GM15510 (cell line): ENCODE results near the gene SLC6A8.

Experiments
- POLR2A ChIP-seq: IDR thresholded peaks from 3 replicates; pipeline ENCODE4 v1.6.1; 2011; ENCODE audit warnings: borderline replicate concordance; ENCODE audit not compliant: insufficient read length; ENCODE audit errors: extremely low read depth

Gene SLC6A8

DNA sequence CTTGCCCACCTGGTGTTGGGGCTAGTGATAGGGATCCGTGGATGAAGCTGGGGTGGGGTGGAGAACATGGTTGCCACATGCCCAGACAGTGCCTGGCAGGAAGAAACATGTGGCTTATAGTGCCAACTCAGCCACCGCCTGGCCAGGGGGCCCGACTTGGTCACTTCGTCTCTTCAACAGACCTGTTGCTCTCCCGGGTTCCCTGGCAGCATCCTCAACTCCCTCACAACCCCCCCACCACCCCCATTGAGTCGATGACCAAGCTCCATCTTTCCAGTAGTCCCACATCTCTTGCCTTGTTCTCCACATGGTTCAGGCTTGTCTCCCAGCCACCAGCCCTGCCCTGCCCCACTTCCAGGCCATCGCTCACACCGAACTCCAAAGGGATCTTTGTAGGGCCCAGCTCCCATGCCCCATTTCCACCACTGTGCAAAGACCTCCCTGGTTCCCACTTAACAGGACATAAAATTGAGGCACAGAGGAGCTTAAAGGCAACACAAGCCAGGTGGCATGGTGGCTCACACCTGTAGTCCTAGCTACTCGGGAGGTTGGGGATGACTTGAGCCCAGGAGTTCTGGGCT, 21.9 kb upstream of the SLC6A8 start:
- no peak for TF ChIP-seq POLR2A

DNA sequence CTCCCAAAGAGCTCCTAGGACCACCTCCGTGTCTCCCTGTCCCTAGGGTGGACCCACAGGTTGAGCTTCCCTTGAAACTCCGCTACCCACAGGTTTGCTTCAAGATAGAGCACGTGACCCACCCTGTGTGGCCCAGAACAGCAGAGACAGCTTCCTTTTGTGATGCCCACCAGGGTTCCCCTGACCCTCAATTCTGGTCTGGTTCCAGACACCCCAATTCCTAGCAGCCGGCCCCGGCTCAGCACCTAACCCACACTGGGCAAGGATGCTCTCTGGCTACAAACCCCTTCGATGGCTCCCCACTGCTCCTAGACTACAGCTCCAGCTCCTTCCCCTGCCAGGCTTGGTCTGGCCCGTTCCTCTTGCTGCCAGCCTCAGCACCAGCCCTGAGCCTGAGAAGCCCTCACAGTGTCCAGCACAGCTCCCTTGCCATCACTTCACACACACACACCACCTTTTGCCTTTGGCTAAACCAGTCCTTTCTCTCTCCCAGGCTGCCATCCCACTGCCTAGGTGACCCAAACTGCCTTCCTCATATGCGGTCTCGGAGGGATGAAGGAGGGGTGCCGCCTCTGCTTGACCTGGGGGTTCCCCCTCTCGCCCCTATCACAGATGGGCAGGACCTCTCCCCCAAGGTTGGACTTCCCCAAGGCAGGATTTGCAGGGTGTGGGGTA, 20.3 kb upstream of the SLC6A8 start:
- TF ChIP-seq POLR2A: no peak

DNA sequence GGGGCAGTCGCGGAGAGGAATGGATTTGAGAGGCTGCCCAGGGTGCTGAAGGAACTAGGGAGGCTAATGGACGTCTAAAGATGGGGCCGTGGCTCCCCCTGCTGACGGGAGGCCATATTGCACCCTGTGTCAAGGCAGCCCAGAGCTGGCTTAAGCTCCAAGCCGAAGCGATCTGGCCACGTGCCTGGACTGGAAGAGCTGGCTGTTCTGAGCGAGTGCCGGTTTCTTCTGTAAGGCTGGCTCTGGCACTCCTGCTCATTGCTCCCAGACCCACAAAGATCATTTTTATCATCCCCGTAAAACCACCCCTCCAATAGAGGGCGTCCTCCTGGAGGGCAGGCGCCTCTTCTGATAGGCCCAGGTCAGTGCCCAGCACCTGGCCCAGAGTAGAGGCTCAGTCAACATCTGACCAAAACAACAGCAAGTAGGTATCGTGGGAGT, 19.8 kb upstream of the SLC6A8 start:
- TF ChIP-seq POLR2A: no peak

DNA sequence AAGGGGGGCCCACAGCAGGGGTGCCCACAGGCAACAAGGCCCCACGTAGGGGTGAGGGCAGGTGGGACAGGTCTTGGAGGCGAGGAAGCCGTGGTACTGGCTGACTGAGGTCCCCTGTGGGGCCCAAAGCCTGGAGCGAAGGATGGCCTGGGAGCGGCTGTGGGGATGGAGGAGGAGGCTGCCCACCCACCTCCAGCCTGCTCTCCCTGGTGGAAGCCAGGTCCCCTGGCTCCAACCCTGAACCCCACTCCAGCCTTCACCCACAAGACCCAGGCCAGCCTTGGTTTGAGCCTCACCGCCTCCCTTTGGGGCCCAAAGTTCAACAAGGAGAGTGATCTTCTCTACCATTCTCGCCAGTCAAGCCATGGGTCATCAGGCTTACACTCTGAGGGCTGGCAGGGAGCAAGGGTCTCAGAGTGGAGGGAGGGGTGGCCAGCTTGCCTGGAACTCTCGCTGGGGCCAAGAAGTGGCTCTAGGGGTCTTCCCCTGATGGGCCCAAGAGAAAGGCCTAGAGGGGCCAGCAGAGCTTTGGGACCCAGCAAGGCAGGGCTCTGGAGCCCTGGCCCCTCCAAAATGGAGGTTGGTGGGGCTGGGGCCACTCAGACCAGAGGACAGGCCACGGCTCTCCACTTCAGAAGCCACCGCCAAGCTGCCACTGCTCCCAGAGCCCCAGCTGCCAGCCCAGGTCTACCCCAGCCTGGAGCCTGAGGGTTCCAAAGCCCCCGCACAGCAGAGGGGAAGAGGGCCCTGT, 19.1 kb upstream of the SLC6A8 start:
- no peak for TF ChIP-seq POLR2A

DNA sequence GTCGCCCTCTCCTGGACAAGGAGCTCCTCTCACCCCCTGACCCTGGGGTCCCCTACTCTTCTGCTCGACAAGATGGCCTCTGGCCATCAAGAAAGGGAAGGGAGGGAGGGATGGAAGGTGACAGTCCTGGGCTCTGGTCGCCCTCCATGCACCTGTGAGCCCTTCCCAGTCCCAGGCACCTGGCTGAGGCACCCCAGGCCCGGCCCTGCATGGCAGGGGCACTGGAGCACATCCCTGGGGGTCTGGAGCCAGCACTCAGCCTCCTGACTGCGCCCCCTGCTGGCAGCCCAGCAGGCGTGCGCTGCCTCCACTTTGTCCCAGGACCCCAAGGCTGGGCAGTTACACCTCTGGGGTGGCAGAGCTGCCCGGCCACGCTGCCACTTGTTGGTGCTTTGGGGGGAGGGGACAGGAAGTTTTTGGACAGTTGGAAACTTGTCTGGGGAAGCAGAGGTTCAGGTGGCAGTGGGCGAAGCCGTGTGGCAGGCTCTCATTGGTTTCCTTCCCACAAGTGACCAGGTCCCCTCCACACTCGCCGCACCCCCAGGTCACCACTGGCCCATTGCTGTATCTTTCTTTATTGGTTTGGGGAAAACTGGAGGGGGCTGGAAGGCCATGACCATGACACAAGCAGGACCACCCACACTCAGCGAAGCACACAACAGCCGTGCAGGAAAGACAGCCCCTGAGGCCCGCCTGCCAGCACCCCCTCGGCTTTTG, 18.4 kb upstream of the SLC6A8 start:
- TF ChIP-seq POLR2A: no peak

DNA sequence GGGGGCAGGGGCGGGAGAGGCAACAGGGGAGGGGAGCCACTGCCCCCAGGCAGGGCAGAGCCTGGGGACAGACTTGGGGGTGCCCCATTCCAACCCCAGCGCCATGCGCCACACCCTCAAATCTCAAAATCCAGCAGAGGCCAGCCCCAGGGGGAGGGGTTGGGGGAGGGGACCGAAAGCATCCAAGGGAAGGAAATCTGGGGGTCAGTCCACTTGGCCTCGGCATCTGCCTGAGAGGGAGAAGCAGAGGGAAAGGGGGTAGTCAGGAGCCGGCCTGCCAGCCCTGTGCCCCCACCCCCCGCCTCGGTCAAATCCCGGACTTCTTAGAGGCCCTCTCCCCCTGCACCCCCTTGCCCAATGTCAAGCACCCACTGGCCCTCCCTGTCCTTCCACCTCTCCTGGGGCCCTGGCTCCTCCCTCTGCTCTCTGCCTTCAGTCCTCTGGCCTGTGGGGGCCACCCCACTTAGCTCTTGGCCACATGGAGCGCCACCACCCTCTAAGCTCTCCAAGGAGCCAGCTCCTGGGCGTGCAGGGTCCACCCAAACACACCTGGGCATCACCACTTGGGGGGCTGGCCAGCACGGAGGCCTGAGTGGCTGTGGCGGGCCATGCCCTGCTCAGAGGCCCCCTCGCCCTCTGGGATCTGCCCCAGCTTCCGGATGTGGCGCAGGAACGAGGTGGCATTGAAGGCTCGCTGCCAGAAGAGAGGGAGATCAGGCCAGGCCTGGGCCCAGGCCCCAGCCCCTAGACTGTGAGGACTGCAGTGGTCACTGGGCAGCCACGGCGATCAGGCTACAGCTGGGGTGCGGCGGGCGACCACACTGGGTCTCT, 17.6 kb upstream of the SLC6A8 start:
- TF ChIP-seq POLR2A: no peak

DNA sequence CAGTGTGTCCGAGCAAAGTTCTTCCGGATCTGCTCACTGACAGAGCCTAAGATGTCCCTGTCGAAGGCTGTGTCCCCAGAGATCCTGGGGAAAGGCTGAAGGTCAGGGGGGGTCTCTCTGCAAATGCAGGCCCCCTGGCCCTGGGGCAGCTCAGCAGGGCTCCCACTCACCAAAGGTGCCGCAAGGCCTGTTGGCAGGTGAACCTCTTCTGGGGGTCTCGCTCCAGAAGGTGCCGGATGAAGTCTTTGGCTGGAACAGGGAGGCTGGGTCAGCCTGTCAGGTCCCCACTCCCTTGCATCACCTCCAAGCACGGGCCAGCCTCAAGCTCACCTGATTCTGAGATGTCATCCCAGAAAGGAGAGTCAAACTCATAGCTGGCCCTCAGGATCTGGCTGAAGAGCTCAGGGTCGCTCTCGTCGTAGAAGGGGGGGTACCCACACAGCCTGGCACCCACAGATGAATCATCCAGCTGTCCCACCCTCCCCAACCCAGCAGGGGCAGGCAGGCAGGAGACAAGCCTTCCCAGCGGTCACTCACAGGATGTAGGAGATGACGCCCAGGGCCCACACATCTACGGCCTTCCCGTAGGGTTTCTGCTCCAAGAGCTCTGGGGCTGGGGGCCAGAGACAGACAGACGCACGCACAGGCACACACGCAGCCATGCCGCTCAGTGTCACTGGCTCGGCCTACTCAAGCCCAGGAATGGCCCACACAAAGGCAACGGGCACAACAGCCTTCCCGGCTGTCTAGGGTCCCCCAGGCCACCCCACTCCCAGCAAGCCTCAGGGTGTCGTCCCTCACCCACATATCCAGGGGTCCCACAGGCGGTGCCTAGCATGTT, 16.8 kb upstream of the SLC6A8 start:
- TF ChIP-seq POLR2A: no peak

DNA sequence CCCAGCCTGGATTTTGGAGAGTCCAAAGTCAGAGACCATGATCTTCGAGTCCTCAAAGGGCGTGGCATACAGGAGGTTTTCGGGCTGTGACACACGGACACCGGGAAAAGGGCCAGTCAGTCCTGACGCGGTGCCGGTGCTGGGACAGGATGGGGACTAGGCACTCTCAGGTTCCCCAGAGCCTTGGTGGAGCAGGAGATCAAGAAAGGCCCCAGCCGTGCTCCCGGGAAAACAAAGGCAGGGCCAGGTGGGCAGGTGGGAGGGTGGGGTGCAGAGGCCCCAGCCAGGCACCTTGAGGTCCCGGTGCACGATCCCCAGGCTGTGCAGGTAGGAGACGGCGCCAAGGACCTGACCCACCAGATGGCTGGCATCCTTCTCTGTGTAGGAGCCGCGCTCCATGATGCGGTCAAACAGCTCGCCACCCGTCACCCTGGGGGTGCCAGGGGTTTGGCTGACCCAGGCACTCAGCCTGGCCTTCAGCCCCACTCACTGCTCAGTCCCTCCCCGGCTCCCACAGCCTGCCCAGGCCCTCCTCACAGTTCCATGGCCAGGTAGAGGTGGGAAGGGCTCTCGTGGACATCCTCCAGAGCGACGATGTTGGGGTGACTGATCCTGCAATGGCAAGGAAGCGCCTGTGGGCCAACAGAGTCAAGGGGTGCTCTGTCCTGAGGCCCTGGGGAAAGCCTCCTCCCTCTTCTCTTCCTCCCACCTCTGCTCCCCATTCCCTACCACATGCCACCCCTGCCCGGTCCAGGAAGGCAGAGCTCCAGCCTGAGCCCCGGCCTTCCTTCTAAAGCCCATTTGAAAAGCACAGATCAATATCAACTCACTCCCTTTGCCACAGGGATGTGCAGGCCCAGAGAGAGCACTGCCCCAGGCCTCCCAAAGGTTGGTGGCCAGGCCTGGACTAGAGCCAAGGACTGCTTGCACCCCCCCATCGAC, 15.9 kb upstream of the SLC6A8 start:
- no peak for TF ChIP-seq POLR2A

DNA sequence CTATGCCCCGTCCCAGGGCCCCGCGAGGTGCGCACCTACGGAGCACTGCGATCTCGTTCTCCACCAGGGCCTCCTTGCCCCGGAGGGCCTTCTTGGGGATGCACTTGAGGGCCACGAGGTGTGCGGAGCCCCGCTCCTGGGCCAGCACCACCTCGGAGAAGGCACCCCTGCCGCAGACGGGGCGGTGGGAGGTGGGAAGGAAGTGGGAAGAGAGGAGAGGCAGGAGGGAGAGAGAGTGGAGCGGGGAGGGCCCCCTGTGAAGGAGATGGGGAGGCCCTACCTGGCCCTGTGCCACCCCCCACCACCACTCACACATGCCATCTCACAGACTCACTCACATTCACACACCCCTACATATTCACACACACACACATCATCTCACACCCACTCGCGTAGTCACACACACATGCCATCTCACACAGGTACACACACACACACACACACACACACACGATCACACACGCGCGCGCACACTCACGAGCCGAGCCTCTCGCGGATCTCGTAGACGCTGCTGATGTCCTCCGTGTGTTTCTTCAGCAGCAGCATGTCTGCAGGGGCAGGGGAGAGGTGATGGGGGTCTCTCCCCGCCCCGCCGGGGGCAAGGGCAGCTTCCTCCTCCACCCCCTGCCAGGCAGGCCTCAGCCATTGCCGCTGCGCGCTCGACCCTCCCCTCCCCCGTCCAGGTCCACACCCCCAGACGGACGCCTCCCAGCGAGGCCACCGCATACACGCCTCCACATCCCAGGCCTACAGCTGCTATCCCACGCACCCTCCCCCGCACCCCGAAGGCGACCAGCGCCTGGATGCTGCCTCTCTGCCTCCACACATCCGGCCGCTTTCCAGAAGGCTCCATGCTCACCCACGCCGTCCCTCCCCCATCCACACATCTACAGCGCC, 14.9 kb upstream of the SLC6A8 start:
- TF ChIP-seq POLR2A: no peak

DNA sequence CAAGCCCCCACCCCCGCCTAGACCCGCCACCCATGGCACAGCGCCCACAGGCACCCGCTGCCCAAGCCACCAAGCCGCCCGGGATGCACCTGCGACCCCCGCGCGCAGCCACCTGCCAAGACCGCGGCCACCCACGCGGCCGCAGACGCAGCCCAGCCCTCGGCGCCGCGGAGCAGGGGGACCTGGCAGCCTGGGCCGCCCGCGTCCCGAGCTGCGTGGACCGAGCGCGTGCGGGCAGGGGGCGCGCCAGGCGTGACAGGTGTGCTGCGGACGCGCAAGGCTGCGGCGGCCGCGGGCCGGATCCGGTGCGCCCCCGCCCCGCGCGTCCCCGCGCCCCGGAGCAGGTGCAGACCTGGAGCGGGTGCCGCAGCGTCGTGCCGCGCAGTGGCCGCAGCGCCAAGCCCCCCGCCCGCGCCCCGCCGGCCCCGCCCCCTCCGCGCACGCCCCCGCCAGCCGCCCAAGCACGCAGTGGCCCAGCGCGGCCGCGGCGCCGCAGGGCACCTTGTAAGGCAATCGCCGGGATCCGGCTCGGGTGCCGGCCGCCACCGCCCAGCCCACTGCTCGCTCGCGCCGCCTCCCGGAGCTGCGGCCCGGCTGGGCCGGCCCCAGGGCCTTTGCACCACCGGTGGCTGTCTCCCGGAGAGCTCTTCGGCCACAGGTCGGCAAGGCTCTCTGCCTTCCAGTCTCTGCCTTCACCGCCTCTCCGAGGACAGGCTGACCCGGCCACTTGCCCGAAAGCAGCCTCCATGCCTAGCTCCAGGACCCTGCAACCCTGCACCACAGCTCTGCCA, 14.1 kb upstream of the SLC6A8 start, which contains the start of gene PNCK:
TSS of gene PNCK (minus strand) at position 386 of the 791 bp plus-strand sequence. CDS start 737 bp downstream, outside the sequence.
- no peak for TF ChIP-seq POLR2A
